PFSK-1 (cell line): Measurements from ENCODE around the gene FPR2.

Experiments used
- POLR2AphosphoS5 ChIP-seq: IDR thresholded peaks from 2 replicates; pipeline ENCODE4 v1.6.1; 2012; ENCODE audit warnings: low read depth, mild to moderate bottlenecking, control low read depth, low read length, moderate library complexity
- REST ChIP-seq, 2 experiments: IDR thresholded peaks; 2 replicates each; pipeline versions ENCODE4 v1.6.1 to v1.8.0; 2011 to 2012; ENCODE audit warnings: low read depth in 2 of 2, low read length in 2 of 2, control low read depth in 1 of 2, inconsistent platforms in 1 of 2, mild to moderate bottlenecking in 1 of 2, moderate library complexity in 1 of 2; ENCODE audit not compliant: insufficient read depth in 1 of 2

- no peak for TF ChIP-seq REST (IDR thresholded peaks at IDR 0.05; ENCODE audit: insufficient read depth in 1 of 2, low read depth in 2 of 2, low read length in 2 of 2)
- no peak for TF ChIP-seq POLR2AphosphoS5
These were observed 34.9 kb upstream of the FPR2 start for GRCh38 chr19:51726049-51726448.
